Dermis lymphatic vessel endothelial cell (primary cell): ENCODE results near the gene ADAMTSL4. TPM values are rescaled to one million over a fixed set of nuclear protein-coding genes. Genes with fewer than 3 reads are reported as not detected.

Source experiments
- total RNA-seq: library from RNA; depleted of rRNA; stranded (reverse); fragments of >200 nt; gene quantifications from 2 replicates; pipeline ENCODE4 v1.2.1, GENCODE V29; 2014

The ADAMTSL4 gene
- 0.11 and 0.34 TPM in 2 replicates for total RNA-seq

DNA sequence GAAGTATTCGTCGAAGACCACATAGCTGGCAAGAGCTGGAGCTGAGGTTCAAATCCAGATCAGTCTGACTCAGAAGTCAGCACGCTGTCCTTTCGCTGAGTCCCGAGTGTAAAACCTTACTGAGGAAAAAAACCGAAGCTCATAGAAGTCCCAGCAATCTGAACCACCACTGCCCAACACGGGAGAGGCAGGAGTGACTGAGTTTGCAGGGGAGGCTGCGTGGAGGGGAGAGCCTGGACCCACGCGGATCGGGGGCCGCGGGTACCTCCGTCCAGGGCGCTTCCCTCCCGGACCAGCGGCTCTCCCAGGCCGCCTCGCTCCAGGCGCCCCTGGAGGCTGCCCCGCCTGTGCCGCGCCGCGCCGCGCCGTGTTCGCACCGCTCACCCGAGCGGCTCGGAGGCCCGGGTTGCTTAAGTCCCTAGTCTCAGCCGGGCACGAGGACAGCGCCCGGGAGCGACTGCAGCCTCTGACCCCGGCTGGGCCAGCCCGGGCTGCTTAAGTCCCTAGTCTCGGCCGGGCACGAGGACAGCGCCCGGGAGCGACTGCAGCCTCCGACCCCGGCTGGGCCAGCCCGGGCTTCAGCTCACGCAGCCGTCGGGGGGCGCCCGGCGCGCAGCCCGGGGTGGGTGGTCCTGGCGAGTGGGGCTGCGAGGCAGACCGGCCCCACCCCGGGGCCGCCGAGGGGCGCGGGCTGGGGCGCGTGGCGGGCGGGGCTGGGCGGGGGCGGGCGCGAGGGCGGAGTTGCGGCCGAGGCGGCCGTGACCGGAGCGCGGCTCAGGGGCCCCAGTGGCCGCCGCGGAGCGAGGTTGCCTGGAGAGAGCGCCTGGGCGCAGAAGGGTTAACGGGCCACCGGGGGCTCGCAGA lies at the start of gene ADAMTSL4:
ADAMTSL4 (plus strand) TSS at position 777 of the 864 bp plus-strand sequence. CDS start 2,881 bp downstream, outside the sequence.

DNA sequence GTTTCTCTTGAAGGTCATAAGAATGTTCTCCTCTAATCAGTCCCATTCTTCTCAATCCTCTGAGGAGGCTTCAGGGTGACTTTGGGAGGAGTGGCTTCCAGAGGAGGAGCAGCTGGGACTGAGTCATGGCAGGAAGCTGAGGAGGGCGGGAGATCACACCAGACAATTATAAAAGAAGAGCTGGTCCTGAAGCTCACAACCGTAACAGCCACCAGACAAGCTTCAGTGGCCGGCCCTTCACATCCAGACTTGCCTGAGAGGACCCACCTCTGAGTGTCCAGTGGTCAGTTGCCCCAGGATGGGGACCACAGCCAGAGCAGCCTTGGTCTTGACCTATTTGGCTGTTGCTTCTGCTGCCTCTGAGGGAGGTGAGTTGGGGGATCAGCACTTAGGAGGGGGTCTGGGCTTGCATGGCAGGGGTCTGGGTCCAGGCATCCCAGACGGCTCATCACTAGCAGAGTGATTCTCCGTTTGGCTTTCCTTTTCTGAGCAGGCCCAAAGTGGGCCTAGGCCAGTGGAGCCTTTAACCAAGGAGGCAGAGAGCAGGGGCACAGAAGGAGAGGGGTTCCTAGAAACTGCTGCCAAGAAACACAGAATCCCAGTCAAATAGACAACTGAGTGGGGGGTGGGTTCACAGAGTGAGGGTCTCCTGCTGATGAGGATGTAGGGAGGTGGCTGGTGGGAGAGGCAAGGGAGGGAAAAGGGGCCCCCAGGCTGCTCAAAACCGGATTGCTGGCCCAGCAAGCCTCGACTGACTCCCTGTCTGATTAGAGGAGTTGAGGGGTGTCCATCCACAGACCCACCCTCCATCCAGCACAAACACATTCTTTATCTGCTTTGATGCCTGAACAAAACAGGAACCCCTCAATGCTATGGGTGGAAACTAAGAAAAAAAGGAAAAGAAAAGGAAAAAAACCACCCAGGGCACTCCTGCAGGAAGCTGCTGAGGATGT lies 41.0 kb upstream of the ADAMTSL4 start, which contains the start of gene ECM1:
ECM1 (plus strand) TSS at position 198 of the 953 bp plus-strand sequence; CDS start at position 299, 101 bp downstream.

GRCh38 chr1:150515328-150516049 lies 33.7 kb upstream of the ADAMTSL4 start, which contains the start of gene FALEC:
Gene FALEC, plus strand, starts transcription at chr1:150515752.

DNA sequence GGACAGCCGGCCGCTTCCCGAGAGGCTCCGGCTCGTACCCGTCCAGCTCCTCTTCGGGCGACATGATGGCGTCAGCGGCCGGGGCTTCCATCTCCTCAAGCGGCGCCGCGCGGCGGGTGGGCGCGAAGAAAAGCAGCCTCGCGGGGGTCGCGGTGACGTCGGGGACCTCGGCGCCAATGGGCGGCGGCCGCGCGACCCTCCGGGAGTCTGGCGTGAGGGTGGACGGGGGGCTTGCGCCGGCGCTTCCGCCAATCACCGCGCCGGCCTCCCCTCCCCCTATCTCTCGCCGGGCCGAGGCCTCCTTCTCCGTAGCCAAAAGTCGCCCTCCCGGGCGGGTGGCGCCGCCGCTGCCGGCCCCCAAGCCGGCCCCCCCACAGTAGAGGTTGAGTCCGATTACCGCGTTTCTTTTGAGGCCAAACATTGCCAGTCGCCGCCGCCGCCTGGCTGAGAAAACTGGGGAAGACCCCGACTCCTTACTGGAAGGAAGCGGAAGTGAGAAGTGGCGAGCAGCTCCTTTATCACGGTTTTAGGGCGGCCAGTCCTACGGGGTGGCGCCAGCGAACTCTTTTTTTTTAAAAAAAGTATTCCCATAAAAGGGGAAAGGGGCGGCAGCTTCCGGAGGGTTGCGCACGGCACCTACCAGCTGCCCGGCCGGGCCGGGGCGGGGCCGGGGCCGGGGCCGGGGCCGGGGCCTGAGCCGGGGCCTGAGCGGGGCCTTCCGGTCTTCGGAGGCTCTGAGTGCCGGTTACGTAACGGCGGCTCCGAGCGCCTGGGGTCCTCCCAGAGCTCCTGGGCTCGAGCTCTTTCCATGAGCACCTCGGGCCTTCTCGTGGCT lies 30.1 kb downstream of the ADAMTSL4 start, which contains the start of gene MCL1:
MCL1 (minus strand) TSS at position 501 of the 835 bp plus-strand sequence; CDS start at position 421, 80 bp downstream.

Other genes with a start within 250 kb of the ADAMTSL4 start
- gene PRPF3, start 227.9 kb upstream of the ADAMTSL4 start, total RNA-seq = 24.8 and 35.8 TPM in 2 replicates
- 10.2 and 10.4 TPM in 2 replicates for gene RPRD2, start 185.3 kb upstream of the ADAMTSL4 start, total RNA-seq
- gene TARS2, start 62.0 kb upstream of the ADAMTSL4 start, total RNA-seq = 6.1 and 10.7 TPM in 2 replicates
- gene ECM1, start 41.3 kb upstream of the ADAMTSL4 start, total RNA-seq = 0.09 and 0.11 TPM in 2 replicates
- gene FALEC, start 33.7 kb upstream of the ADAMTSL4 start, total RNA-seq = not detected in 2 replicates
- 188 and 231 TPM in 2 replicates for gene MCL1, start 30.2 kb downstream of the ADAMTSL4 start, total RNA-seq
- 87.8 and 92.9 TPM in 2 replicates for gene ENSA, start 80.2 kb downstream of the ADAMTSL4 start, total RNA-seq
- gene GOLPH3L, start 147.7 kb downstream of the ADAMTSL4 start, total RNA-seq = 8.3 and 13.6 TPM in 2 replicates
- gene HORMAD1, start 171.5 kb downstream of the ADAMTSL4 start, total RNA-seq = 0.11 and 0.17 TPM in 2 replicates
- gene CTSS, start 216.4 kb downstream of the ADAMTSL4 start, total RNA-seq = 50.5 and 71.5 TPM in 2 replicates